NK-92 (cell line): ENCODE measurements around the gene VAX1.

Experiments
- DNase-seq: peaks from one replicate; lab custom pipeline; 2025; ENCODE audit not compliant: unreplicated experiment; lab: John Stamatoyannopoulos, UW

VAX1 gene

GRCh38 chr10:117164592-117165537 lies 26.8 kb upstream of the VAX1 start:
- no peak for DNase-seq

GRCh38 chr10:117163954-117164548 lies 26.0 kb upstream of the VAX1 start:
- no peak for DNase-seq

- DNase-seq = no peak
These were observed 25.2 kb upstream of the VAX1 start for GRCh38 chr10:117163061-117163953.

- DNase-seq = no peak
These were observed 24.3 kb upstream of the VAX1 start for GRCh38 chr10:117162093-117163060.

- no peak for DNase-seq
These were observed 23.4 kb upstream of the VAX1 start for GRCh38 chr10:117161386-117162033.

GRCh38 chr10:117160567-117160966 lies 22.5 kb upstream of the VAX1 start:
- no peak for DNase-seq

- no peak for DNase-seq
These were observed 21.3 kb upstream of the VAX1 start for GRCh38 chr10:117159390-117159789.

GRCh38 chr10:117158297-117158696 lies 20.2 kb upstream of the VAX1 start:
- DNase-seq = no peak

- DNase-seq = no peak
These were observed 14.6 kb upstream of the VAX1 start for GRCh38 chr10:117152668-117153067.

- DNase-seq = no peak
These were observed 10.2 kb upstream of the VAX1 start for GRCh38 chr10:117148284-117148683.

- no peak for DNase-seq
These were observed 6.9 kb upstream of the VAX1 start for GRCh38 chr10:117145019-117145418.

- no peak for DNase-seq
These were observed 5.2 kb upstream of the VAX1 start for GRCh38 chr10:117143103-117143823.

- DNase-seq = no peak
These were observed 2.4 kb upstream of the VAX1 start for GRCh38 chr10:117140525-117140902.

GRCh38 chr10:117139581-117140524 lies 1.8 kb upstream of the VAX1 start:
- DNase-seq = no peak

- no peak for DNase-seq
These were observed 939 bp upstream of the VAX1 start for GRCh38 chr10:117138838-117139580.

GRCh38 chr10:117137031-117137910 lies 799 bp downstream of the VAX1 start:
- no peak for DNase-seq
